ENCODE data around the gene BLMH. TPM values are rescaled to one million over a fixed set of nuclear protein-coding genes. Genes with fewer than 3 reads are reported as not detected.

The BLMH gene
- total RNA-seq, 1 donor from 2014 or later, result 87.1 TPM

GRCh38 chr17:30263552-30264333, 28.0 kb downstream of the BLMH start:
- H3K36me3 Mint-ChIP-seq (ENCODE audit: low read depth), result no peaks in the 10 kb centered on the region
- no peaks in the 10 kb centered on the region for H3K4me1 Mint-ChIP-seq
- H3K27me3 Mint-ChIP-seq (ENCODE audit: low read depth), result no peaks in the 10 kb centered on the region
- H3K4me3 Mint-ChIP-seq, result no peak overlapping the region
- no peak for TF ChIP-seq CTCF (conservative IDR thresholded peaks at IDR 0.05)
- H3K27ac Mint-ChIP-seq (ENCODE audit: unreplicated experiment), result no peak overlapping the region
- no peak for DNase-seq (ENCODE audit: low read depth, low spot score)
- H3K9me3 Mint-ChIP-seq, result no peaks in the 10 kb centered on the region

- no peaks in the 10 kb centered on the region for H3K27me3 Mint-ChIP-seq (ENCODE audit: low read depth)
- no peaks in the 10 kb centered on the region for H3K9me3 Mint-ChIP-seq
- no peak overlapping the region for H3K27ac Mint-ChIP-seq (ENCODE audit: unreplicated experiment)
Observed at GRCh38 chr17:30256756-30257506, 34.8 kb downstream of the BLMH start.

GRCh38 chr17:30254150-30254549, 37.6 kb downstream of the BLMH start:
- H3K27ac Mint-ChIP-seq (ENCODE audit: unreplicated experiment), result no peak overlapping the region
- no peak overlapping the region for H3K4me3 Mint-ChIP-seq
- H3K4me1 Mint-ChIP-seq, result no peaks in the 10 kb centered on the region
- TF ChIP-seq CTCF (conservative IDR thresholded peaks at IDR 0.05), result no peak
- no peaks in the 10 kb centered on the region for H3K9me3 Mint-ChIP-seq
- peaks cover 22% of the 10 kb centered on the region for H3K36me3 Mint-ChIP-seq (ENCODE audit: low read depth)
- H3K27me3 Mint-ChIP-seq (ENCODE audit: low read depth), result no peaks in the 10 kb centered on the region
- DNase-seq (ENCODE audit: low read depth, low spot score), result no peak

More at GRCh38 chr17:30256756-30257506, 34.8 kb downstream of the BLMH start:
- no peaks in the 10 kb centered on the region for H3K4me1 Mint-ChIP-seq
- no peak for TF ChIP-seq CTCF (conservative IDR thresholded peaks at IDR 0.05)
- H3K36me3 Mint-ChIP-seq (ENCODE audit: low read depth), result peaks cover 4% of the 10 kb centered on the region
- no peak for DNase-seq (ENCODE audit: low read depth, low spot score)
- no peak overlapping the region for H3K4me3 Mint-ChIP-seq

GRCh38 chr17:30253312-30253711, 38.4 kb downstream of the BLMH start:
- DNase-seq (ENCODE audit: low read depth, low spot score), result no peak
- Mint-ChIP-seq H3K9me3 (no peaks in the 10 kb centered on the region), H3K27me3 (ENCODE audit: low read depth) (no peaks in the 10 kb centered on the region), H3K4me3 (no peak overlapping the region), H3K36me3 (ENCODE audit: low read depth) (peaks cover 24% of the 10 kb centered on the region), H3K4me1 (no peaks in the 10 kb centered on the region), H3K27ac (ENCODE audit: unreplicated experiment) (no peak overlapping the region)
- TF ChIP-seq CTCF (conservative IDR thresholded peaks at IDR 0.05), result no peak

GRCh38 chr17:30251931-30252330, 39.8 kb downstream of the BLMH start:
- peaks cover 33% of the 10 kb centered on the region for H3K36me3 Mint-ChIP-seq (ENCODE audit: low read depth)
- H3K27me3 Mint-ChIP-seq (ENCODE audit: low read depth), result no peaks in the 10 kb centered on the region
- DNase-seq (ENCODE audit: low read depth, low spot score), result no peak
- TF ChIP-seq CTCF (conservative IDR thresholded peaks at IDR 0.05), result no peak
- H3K4me1 Mint-ChIP-seq, result no peaks in the 10 kb centered on the region
- H3K9me3 Mint-ChIP-seq, result no peaks in the 10 kb centered on the region
- H3K4me3 Mint-ChIP-seq, result no peak overlapping the region
- H3K27ac Mint-ChIP-seq (ENCODE audit: unreplicated experiment), result no peak overlapping the region
